ENCODE data around the gene TMEM41B. TPM values are rescaled to one million over a fixed set of nuclear protein-coding genes. Genes with fewer than 3 reads are reported as not detected.
A peak's percentile ranks its signal among the peaks of the same experiment; 100 is the strongest.
"Not testable (repeated sequence)": the region's sequence is repeated elsewhere in the genome, so short reads cannot be mapped to it uniquely, and the experiment has no call there.

TMEM41B gene
- total RNA-seq, 1 donor from 2014 or later: 33.4 TPM

GRCh38 chr11:9265211-9266131, 48.9 kb downstream of the TMEM41B start, which contains the start of gene DENND5A:
Gene DENND5A (minus strand): TSS chr11:9265350. CDS start chr11:9265069, 281 bp downstream.
- H3K27ac Mint-ChIP-seq (ENCODE audit: unreplicated experiment): peak within 1 kb of the TSS; percentile 99
- H3K4me3 Mint-ChIP-seq: peak within 1 kb of the TSS; percentile 96
- no peaks in the 10 kb centered on the region for H3K9me3 Mint-ChIP-seq
- TF ChIP-seq, protein P1, sequence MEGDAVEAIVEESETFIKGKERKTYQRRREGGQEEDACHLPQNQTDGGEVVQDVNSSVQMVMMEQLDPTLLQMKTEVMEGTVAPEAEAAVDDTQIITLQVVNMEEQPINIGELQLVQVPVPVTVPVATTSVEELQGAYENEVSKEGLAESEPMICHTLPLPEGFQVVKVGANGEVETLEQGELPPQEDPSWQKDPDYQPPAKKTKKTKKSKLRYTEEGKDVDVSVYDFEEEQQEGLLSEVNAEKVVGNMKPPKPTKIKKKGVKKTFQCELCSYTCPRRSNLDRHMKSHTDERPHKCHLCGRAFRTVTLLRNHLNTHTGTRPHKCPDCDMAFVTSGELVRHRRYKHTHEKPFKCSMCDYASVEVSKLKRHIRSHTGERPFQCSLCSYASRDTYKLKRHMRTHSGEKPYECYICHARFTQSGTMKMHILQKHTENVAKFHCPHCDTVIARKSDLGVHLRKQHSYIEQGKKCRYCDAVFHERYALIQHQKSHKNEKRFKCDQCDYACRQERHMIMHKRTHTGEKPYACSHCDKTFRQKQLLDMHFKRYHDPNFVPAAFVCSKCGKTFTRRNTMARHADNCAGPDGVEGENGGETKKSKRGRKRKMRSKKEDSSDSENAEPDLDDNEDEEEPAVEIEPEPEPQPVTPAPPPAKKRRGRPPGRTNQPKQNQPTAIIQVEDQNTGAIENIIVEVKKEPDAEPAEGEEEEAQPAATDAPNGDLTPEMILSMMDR (conservative IDR thresholded peaks at IDR 0.05): no peak
- peaks cover 2% of the 10 kb centered on the region for H3K36me3 Mint-ChIP-seq (ENCODE audit: low read depth)
- peaks cover 51% of the 10 kb centered on the region for H3K4me1 Mint-ChIP-seq
- H3K27me3 Mint-ChIP-seq (ENCODE audit: low read depth): no peaks in the 10 kb centered on the region
- peak; percentile 75 for DNase-seq (ENCODE audit: low read depth, low spot score)

DNA sequence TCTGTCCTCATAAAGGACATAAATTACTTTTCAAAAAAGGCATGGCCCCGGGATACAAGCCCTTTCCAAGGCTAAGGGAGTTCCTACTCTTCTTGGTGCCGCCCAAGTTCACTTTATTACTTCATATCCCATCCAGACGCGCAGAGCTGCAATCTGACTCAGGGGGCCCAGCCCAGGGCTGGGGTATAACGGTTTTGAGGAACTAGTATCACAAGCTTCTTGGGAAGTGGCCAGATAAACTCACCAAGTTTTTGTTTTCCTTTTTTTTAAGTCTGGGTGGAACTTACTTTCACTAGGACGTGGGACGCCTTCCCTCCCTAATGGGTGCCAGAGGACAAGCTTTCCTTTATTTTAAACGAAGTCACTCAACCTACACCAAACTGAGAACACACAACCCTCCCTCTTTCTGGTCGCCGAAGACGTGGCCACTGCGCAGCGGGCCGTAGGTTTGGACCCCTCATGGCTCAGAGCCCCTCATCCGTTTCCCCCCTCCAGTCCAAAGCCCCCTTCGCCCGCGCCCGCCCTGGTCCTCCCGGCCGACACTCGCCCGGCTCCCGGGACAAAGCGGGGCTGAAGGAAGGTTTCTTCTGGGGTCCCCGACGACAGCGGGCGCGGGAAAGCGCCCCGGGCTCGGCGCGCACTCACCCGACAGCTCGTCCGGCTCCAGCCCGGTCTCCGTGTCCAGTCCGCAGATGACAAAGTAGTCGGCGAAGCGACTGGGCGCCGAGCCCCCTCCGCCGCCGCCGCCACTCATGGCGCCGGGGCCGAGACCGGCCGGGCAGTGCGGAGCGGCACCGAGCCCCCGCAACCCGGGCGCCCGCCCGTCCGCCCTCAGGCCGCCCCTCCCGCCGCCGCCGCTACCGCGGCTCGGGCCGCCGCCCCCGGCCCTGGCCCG, 49.8 kb downstream of the TMEM41B start:
- H3K9me3 Mint-ChIP-seq: no peaks in the 10 kb centered on the region
- H3K27ac Mint-ChIP-seq (ENCODE audit: unreplicated experiment): peak overlapping the region; percentile 99
- H3K36me3 Mint-ChIP-seq (ENCODE audit: low read depth): peaks cover 2% of the 10 kb centered on the region
- TF ChIP-seq, protein P1 (conservative IDR thresholded peaks at IDR 0.05): no peak
- DNase-seq (ENCODE audit: low read depth, low spot score): peak; percentile 35
- H3K4me1 Mint-ChIP-seq: peaks cover 51% of the 10 kb centered on the region
- H3K4me3 Mint-ChIP-seq: peak overlapping the region; percentile 96
- no peaks in the 10 kb centered on the region for H3K27me3 Mint-ChIP-seq (ENCODE audit: low read depth)

- no peak for DNase-seq (ENCODE audit: low read depth, low spot score)
- Mint-ChIP-seq H3K27ac (ENCODE audit: unreplicated experiment) (peak overlapping the region; percentile 99), H3K27me3 (ENCODE audit: low read depth) (no peaks in the 10 kb centered on the region), H3K36me3 (ENCODE audit: low read depth) (peaks cover 2% of the 10 kb centered on the region), H3K4me1 (peaks cover 47% of the 10 kb centered on the region), H3K4me3 (peak overlapping the region; percentile 96), H3K9me3 (no peaks in the 10 kb centered on the region)
- TF ChIP-seq, protein P1 (conservative IDR thresholded peaks at IDR 0.05): no peak
Measured at GRCh38 chr11:9263840-9264315, 50.5 kb downstream of the TMEM41B start.

- Mint-ChIP-seq H3K4me1 (peaks cover 46% of the 10 kb centered on the region), H3K36me3 (ENCODE audit: low read depth) (peaks cover 11% of the 10 kb centered on the region)
- H3K27me3 Mint-ChIP-seq (ENCODE audit: low read depth); DNase-seq (ENCODE audit: low read depth, low spot score); H3K9me3 Mint-ChIP-seq; H3K27ac Mint-ChIP-seq (ENCODE audit: unreplicated experiment); H3K4me3 Mint-ChIP-seq: not testable (repeated sequence)
Measured at GRCh38 chr11:9260838-9261146, 53.6 kb downstream of the TMEM41B start.

GRCh38 chr11:9259981-9260837, 54.2 kb downstream of the TMEM41B start:
- no peaks in the 10 kb centered on the region for H3K27me3 Mint-ChIP-seq (ENCODE audit: low read depth)
- no peak overlapping the region for H3K27ac Mint-ChIP-seq (ENCODE audit: unreplicated experiment)
- H3K36me3 Mint-ChIP-seq (ENCODE audit: low read depth): peaks cover 12% of the 10 kb centered on the region
- peak overlapping the region; percentile 7 for H3K4me3 Mint-ChIP-seq
- H3K9me3 Mint-ChIP-seq: peaks cover 5% of the 10 kb centered on the region
- no peak for DNase-seq (ENCODE audit: low read depth, low spot score)
- peaks cover 40% of the 10 kb centered on the region for H3K4me1 Mint-ChIP-seq
- TF ChIP-seq, protein P1 (conservative IDR thresholded peaks at IDR 0.05): no peak

DNA sequence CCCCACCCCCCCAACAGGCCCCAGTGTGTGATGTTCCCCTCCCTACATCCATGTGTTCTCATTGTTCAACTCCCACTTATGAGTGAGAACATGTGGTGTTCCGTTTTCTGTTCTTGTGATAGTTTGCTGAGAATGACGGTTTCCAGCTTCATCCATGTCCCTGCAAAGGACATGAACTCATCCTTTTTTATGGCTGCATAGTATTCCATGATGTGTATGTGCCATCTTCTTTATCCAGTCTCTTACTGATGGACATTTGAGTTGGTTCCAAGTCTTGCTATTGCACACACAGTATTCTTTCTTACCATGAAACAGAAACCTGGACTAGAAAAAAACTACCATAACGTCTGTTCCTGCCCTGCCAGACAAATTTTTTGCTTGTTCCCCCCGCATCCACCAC, 56.1 kb downstream of the TMEM41B start:
- not testable (repeated sequence) for H3K27me3 Mint-ChIP-seq (ENCODE audit: low read depth); H3K4me3 Mint-ChIP-seq; DNase-seq (ENCODE audit: low read depth, low spot score); H3K9me3 Mint-ChIP-seq; H3K27ac Mint-ChIP-seq (ENCODE audit: unreplicated experiment)
- H3K4me1 Mint-ChIP-seq: peaks cover 30% of the 10 kb centered on the region
- H3K36me3 Mint-ChIP-seq (ENCODE audit: low read depth): peaks cover 12% of the 10 kb centered on the region
